GM12892 (cell line): Measurements from ENCODE around the gene TM9SF4.

ENCODE experiments used
- POLR2A ChIP-seq: IDR thresholded peaks from 2 replicates; pipeline ENCODE4 v1.6.1; 2011; ENCODE audit warnings: low read depth, low read length, control low read depth
- POLR2AphosphoS5 ChIP-seq: IDR thresholded peaks from 2 replicates; pipeline ENCODE4 v1.6.1; 2011; ENCODE audit warnings: low read depth, low read length, control low read depth
- TAF1 ChIP-seq: IDR thresholded peaks from 2 replicates; pipeline ENCODE4 v1.6.1; 2011; ENCODE audit warnings: low read depth, mild to moderate bottlenecking, control low read depth, low read length, borderline replicate concordance

GRCh38 chr20:32144898-32145662 lies 35.6 kb downstream of the TM9SF4 start:
- TF ChIP-seq TAF1 (no peak), POLR2A (no peak), POLR2AphosphoS5 (no peak)
